Activated CD4-positive, alpha-beta T cell treated with anti-CD3 and anti-CD28 coated beads for 1 hour (primary cell): Measurements from ENCODE around the gene PAQR5.
"Not testable (repeated sequence)": the region's sequence is repeated elsewhere in the genome, so short reads cannot be mapped to it uniquely, and the experiment has no call there.

Source experiments
- DNase-seq: peaks from one replicate; pipeline ENCODE4 v3.0.0-alpha.2; 2020

PAQR5 gene, protein sequence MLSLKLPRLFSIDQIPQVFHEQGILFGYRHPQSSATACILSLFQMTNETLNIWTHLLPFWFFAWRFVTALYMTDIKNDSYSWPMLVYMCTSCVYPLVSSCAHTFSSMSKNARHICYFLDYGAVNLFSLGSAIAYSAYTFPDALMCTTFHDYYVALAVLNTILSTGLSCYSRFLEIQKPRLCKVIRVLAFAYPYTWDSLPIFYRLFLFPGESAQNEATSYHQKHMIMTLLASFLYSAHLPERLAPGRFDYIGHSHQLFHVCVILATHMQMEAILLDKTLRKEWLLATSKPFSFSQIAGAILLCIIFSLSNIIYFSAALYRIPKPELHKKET

DNA sequence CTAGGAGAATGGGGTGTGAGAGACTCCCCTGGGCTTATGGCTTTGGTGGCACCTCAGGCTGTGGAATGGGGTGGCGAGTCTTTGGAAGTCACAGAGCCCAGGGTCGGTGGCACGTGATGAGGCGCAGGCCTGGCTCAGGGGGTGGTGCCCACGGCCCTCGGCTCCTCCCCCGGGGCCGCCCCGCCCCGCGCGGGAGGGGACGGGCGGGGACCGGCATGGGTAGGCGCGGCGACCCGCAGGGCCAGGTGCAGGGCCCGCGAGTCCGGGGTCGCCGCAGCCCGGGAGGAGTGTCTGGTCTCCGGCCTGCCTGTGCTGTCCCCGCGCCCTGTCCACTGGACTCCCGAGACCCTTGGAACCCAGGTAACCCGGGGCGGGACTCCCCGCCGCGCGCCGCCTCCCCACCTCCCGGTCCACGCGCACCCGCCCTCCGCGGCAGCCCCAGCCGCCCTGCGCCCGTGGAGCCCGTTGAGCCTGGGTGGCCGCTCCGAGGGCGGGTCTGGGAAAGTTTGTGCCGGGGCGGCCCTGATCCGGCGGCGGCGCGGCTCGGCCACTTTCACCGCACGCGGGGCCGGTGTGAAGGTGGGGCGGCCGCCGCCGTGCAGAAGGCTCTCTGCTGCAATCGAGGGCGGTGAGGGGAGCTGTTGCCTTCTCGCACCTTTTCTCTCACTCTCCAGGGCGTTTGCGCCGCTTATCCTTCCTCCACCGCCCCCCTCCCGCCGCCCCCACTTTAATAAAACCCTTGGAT is at the start of gene PAQR5:
TSS of gene PAQR5 (plus strand) at position 216 of the 745 bp plus-strand sequence. CDS start 61,169 bp downstream, outside the sequence.
- DNase-seq, result no peak

DNA sequence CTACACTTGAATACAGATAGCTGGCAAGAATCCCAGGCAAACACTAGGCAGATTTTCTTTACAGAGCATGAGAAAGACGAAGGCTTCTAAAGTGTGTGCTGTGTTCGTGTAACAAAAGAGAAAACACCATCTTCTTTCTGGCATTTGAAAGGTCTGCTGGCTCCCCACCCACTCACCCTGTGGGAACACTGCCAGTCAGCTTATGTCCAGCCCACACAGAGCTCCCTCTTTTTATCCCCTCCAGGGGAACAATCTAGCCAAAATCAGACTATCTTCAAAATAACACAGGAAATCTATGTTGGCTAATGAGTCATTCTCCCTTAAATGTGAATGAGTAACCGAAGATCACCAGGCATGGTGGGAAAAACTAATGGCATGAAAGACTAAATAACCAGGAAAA is 45.6 kb upstream of the PAQR5 start:
- DNase-seq, result no peak

DNA sequence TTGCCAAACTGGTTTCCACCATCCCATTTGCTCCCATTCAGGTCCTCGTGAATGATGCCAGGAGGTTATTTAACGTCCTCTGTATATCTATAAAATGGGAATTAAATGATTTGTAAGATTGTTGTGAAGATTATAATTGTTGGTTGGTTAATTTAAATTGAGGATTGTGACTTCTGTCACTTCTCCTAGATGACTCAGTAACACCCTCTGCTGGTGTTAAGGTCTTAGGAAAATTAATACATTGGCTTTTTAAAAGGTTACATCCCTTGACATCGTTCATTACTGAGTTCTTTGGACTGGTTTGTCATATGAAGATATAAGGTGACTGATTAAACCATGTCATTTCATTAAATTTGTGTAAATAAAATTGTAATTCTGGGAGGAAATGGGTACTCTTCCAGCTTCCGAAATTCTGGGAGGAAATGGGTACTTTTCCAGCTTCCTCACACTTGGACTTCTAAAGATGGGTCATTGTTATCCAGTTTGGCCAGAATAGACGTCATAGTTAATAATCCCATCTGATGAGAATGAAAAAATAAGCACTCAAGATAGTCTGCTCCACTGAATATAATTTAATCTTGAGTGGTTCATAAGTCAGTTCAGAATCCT is 33.3 kb upstream of the PAQR5 start:
- DNase-seq, result no peak

DNA sequence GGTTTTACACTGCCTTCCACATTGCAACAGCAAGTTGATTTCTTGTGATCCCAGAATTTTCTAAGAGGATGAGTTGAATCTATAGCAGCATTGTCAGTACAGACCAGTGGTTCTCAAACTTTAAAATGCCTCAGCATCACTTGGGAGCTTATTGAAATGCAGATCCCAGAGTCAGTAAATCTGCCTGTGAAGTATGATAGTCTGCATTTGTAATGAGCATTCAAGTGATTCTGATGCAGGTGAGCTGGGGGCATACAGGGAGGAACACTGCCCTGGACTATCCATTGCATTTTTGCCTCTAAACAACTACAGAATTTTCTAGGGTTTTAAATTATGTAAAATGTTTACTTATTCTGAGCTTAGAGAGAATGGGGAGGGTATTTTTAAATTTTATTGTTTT is 27.5 kb upstream of the PAQR5 start:
- no peak for DNase-seq

DNA sequence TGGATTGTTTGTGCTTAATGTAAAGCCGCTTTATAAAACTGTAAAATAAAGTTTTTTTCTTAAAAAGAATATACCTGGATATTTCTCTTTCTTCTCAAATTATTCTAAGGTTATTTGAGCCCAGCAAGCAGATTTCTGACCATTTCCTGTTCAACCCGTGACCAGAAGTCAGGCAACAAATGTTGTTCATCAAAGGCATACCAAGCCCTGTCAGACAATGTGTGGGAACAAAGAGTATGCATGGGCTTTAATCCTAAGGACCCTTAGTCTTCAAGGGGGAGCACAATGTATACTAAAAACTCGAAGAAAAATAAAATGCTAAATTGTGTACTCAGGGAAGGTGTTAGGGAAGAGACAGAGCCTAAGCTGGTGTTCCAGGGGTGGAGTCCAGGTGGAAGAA is 26.6 kb upstream of the PAQR5 start:
- no peak for DNase-seq

GRCh38 chr15:69272891-69273290 is 25.8 kb upstream of the PAQR5 start:
- no peak for DNase-seq

DNA sequence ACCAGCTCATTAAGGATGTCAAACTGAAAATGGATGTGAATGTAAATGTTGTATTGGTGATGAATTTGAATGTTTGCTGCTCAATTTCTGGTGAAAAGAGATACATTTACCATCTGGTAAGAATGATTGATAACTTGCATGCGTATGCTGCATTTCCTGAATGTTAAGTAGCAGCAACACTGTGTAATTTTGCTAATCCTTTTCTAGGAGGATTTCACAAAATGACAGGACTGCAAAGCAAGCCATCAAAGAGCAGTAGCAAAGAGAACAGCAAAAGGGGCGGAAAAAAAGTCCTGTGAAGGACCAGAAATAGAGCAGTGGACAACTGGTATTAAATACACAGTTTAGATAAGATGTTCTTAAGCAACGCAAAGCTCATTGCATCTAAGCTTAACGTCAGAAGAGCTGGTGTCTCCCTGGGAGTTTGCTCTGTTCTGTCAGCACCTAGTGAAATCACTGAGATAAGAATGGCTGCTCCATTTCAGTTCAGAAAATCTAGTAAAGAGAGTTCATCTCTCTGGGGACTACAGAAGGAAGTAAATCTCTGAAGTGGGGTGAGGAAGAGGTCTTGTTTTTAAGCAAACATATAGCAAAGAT is 23.5 kb upstream of the PAQR5 start:
- DNase-seq, result no peak

DNA sequence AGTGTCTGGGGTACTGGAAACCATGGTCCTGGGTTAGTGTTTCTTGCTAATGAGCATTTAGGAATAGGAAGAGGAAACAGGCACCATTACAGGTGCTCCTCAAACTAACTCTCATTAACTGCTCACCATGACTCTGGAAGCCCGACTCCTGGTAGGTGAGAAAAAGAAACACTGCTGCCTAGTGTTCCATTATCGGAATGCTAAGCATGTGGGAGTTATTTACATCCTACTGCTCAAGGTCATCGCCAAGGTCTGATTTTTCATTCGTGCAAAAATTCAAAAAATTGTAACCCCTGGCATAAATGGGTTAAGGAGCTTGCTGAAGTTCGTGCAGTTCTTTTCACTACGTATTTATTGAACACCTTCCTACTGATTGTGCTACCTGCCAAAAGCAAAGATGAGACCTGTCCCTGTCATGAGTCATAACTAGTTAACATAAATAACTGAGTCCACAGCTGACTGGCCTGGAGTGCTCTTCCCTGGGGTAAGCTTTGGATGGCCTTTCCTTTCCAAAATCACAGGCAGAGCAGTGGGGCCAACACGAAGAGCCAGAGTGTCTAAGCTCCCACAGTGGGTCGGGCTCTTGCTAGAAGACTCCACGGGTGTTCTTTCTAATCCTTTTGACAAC is 22.7 kb upstream of the PAQR5 start:
- DNase-seq, result no peak

GRCh38 chr15:69277316-69277715 is 21.4 kb upstream of the PAQR5 start:
- DNase-seq, result no peak

DNA sequence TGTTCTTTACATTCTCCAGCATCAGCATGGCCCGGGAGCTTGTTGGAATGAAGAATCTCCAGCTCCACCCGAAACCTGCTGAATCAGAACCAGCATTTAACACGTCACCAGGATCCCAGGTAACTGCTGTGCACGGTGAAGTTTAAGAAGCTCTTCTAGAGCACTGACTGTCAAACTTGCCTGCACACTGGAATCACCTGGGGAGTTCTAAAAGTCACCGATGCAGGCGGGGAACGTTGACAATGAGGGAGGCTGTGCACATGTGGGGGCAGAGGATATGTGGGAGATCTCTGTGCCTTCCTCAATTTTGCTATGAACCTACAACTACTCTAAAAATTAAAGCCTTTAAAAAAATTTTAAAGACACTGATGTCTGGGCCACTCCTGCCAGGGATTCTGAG is 19.1 kb upstream of the PAQR5 start:
- no peak for DNase-seq

GRCh38 chr15:69280783-69281182 is 17.9 kb upstream of the PAQR5 start:
- no peak for DNase-seq

DNA sequence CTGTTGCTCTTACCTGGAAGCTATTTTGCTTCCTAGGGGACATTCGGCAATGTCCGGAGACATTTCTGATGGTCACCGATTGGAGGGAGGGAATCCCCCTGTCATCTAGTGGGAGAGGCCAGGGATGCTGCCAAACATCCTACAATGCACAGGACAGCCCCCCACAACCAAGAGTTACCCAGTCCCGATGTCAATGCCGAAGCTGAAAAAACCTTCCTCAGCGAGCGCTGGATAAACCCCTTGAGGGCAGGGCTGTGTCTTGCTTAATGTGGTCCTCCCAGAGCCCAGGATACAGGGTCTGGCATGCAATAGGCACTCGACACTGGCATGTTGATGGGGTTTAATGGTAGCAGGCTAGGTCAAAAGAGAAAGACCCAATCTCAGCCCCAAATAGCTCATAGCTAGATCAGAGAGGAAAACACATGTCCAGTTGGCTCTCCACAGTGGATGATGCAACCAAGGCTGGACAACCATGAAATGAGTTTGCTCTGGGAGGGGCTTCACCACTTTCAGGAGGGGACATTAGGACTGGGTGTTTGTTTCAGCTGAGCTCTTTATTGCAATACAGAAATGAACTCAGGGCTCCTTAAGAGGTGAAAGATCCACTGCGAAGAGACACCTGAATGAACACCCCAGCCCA is 16.5 kb upstream of the PAQR5 start:
- DNase-seq, result no peak

GRCh38 chr15:69285834-69286233 is 12.9 kb upstream of the PAQR5 start:
- DNase-seq, result no peak

DNA sequence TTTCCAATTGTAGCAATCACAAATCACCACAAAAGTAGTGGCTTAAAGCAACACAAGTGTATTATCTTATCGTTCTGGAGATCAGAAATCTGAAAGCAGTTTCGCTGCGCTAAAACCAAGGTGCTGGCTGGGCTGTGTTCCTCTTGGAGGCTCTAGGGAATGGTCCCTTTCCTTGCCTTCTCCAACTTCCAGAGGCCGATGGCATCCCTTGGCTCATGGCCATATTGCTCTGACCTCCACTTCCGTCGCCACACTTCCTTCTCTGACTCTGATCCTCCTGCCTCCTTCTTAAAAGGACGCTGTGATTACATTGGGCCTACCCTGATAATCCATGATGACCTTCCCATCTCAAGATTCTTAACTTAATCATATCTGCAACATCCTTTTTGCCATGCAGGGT is 10.7 kb upstream of the PAQR5 start:
- no peak for DNase-seq

DNA sequence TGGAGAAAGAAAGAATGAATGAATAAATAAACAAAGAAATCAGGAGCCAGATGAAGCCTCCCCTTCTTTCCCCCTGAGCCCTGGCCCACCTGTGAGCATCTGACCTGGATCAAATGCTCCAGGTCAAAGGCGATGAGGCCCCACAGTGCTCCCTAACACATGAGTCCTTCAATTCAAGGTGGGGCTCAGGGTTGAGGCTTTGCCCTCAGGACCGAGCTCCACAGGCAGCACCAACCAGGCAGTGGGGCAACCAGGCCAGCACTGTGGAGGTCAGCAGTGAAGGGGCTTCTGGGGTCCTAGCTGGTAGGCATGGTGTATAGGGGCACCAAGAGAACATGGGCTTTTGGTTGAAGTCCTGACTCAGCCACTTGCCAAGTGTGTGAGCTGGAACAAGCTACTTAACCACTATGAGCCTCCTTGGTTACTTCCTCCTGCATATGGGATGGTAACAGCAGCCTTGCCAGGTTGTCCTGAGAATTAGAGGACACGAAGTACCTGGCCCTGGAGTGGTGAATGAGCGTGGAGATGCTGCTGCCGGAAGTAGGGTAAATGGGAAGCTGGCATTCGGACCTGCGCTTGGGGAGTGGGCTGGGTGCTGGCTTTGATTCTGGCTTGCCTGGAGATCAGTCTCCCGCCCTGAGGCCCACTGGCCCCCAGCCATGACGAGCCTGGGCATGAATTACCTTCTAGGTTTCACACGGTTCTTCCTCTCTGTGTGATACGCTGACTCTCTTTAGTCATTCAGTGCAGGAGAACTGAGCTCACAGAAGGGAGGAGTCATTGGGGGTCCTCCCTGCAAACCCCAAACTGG is 10.0 kb upstream of the PAQR5 start:
- no peak for DNase-seq

DNA sequence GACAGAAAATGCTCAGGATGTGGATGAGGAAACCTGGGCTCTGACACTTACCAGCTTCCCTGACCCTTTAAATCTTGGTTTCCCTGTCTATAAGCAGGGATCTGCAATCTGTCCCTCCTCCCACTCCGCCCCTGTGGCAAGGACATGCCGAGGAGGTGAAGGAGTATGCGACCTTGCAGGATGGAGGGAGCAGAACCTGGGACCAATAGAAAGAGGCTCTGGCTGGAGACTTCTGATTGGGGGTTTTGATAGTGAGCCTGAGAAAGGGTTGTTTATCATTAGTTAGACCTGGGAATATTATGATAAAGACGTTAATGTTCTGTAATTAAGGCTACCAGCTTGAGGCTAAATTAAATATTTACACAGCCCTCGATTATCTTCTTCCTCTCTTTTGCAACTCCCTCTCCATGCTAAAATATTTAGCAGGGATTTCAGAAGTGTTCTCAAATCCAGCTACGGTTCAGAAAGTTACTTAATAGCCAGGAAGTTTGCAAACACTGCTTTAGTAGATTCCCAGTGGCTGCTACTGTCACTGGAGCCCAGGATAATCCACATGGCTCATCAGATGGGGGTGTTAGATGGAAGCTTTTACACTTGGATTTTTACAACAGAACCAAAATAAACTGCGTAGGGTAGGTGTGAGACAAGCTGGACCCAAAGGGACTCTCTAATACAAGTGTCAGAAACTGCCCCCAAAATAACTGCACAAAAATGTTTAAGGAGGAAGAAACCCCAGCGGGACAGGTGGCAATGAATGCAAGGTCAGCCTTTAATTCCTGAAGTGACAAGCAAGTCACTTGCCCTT is 9.2 kb upstream of the PAQR5 start:
- DNase-seq, result no peak

- no peak for DNase-seq
Measured at GRCh38 chr15:69290346-69291164, 8.2 kb upstream of the PAQR5 start.

DNA sequence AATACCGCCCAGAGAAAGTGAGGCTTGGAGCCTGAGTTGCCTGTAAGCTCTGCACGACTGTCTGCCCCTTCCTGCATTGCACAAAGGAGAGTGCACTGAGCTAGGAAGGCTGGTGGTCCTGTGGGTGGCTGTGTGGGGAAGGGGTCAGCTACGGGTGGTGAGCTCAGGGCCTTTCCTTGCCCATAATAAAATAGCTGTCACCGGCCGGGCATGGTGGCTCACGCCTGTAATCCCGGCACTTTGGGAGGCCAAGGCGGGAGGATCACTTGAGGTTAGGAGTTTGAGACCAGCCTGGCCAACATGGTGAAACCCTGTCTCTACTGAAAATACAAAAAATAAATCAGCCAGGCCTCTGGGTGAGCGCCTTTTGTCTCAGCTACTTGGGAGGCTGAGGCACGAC is 7.1 kb upstream of the PAQR5 start:
- not testable (repeated sequence) for DNase-seq

DNA sequence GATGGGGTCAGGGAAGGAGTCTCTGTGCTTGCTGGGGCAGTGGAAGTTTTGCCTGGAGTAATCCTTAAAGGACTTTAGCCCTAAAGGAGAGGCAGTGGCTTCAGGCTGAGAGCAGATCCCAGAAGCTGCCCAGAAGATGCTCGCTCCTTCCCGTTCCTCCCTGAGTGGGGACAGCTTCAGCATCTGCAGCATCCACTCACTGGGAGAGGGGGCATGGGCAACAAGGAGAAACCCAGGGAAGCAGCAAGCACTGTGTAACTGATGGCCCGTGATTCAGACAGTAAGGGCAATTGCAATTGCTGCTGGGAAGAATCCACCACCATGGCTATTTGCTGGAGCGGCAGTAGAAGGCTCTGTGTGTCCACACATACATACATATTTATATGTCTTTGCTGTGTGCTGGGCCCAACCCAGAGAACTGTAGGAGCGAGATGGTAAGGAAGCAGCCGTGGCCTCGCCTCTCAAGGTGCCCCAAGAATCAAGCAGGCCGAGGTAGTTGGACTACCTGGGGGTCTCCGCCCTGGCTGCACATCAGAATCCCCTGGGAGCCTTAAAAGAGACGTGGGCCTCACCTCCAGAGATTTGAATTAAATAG is 5.8 kb upstream of the PAQR5 start:
- no peak for DNase-seq
